Astrocyte (in vitro differentiated cells and primary cell): ENCODE data around the gene GTF2F2.

Experiments used
- CTCF ChIP-seq: IDR thresholded peaks from 2 replicates; pipeline ENCODE4 v1.5.1; 2011; ENCODE audit warnings: low read depth, mild to moderate bottlenecking, inconsistent platforms, low read length, moderate library complexity; ENCODE audit not compliant: insufficient read depth
- EZH2 ChIP-seq: IDR thresholded peaks from 2 replicates; pipeline ENCODE4 v1.6.1; 2012; ENCODE audit warnings: mild to moderate bottlenecking, low read length, inconsistent platforms; ENCODE audit not compliant: insufficient read depth

- TF ChIP-seq CTCF (no peak), EZH2 (no peak)
These were observed 42.5 kb downstream of the GTF2F2 start for GRCh38 chr13:45162821-45163220.
